Limb (tissue), 2 donors: ENCODE measurements around the gene TPRG1L.

Experiments
- DNase-seq, 2 donors: peaks; one replicate each; pipeline ENCODE4 v3.0.0-alpha.2; 2016; ENCODE audit errors: extremely low spot score in 2 of 2

The TPRG1L gene

DNA sequence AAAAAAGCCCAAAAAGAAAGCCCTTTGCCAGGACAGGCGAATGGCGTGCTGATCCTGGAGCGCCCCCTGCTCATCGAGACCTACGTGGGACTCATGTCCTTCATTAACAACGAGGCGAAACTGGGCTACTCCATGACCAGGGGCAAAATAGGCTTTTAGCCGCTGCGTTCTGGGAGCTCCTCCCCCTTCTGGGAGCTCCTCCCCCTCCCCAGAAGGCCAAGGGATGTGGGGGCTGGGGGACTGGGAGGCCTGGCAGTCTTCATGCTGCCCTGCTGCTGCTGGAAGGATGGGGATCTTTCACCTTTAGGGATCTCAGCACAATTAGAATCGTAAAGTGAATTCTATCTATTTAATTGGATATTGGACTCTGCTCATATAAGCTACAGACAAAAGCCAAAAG, 3.6 kb downstream of the TPRG1L start:
- no peak for DNase-seq

DNA sequence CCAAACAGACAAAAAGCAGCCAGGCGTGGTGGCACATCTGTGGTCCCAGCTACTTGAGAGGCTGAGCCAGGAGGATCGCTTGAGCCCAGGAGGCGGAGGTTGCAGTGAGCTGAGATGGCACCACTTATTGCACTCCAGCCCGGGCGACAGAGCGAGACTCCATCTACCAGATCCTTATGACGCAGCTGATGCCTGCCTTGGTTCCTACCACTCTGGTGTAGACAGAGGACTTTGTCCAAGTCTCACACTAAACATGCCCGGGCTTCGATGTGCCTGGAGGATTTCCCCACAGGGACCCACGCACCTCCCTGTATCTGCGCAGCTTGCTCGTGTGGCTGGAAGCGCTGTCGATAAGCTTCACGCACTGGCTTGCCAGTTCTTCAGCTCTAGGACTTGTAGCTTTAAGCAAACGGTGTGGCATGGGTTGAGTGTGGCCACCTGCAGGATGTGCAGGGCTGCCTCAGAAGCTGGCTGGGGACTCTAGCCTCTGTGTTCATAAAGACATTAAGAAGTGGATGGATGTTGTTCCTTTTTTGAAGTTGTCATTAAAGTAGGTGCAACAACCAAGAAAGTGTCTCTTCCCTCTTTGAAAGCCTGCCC, 4.8 kb downstream of the TPRG1L start:
- DNase-seq, result no peak

DNA sequence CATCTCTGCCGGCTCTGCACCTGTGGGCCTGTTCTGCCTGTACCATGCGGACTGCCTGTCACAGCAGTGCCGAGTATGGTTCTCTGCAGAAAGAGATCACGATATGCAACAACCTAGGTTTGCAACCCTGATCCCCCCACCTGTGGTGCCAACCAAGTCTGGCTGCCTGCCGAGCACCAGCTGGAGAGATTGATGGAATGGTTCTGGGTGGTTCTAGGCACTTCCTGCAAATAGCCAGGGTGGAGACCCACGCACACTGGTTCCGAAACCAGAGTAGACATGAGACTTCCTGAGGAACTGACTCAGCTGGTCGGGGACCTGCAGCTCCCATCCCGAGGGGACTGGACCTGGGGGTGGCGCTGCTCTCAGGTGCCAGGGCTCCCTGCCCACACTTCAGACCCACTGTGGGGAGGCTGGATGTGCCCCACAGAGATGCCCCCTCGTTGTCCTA, 5.4 kb downstream of the TPRG1L start:
- no peak for DNase-seq

DNA sequence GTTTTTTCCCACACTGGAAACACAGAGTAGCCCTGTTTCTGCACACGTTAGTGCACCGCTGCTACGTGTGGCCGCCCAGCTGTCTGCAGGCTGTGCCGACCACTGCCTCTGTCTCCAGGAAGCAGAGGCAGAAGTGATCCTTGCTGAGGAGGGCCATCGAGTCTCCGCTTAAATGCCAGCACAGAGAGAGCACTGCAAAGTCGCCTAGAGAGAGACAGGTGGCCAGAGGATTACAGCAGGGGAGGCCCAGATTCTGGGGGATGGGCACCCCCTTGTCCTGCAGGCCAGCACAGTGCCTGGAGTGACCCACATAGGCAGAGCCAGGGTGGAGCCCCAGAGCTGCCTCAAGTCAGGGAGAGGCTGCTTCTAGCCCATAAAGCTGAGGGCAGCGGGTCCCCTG, 6.1 kb downstream of the TPRG1L start:
- no peak for DNase-seq

DNA sequence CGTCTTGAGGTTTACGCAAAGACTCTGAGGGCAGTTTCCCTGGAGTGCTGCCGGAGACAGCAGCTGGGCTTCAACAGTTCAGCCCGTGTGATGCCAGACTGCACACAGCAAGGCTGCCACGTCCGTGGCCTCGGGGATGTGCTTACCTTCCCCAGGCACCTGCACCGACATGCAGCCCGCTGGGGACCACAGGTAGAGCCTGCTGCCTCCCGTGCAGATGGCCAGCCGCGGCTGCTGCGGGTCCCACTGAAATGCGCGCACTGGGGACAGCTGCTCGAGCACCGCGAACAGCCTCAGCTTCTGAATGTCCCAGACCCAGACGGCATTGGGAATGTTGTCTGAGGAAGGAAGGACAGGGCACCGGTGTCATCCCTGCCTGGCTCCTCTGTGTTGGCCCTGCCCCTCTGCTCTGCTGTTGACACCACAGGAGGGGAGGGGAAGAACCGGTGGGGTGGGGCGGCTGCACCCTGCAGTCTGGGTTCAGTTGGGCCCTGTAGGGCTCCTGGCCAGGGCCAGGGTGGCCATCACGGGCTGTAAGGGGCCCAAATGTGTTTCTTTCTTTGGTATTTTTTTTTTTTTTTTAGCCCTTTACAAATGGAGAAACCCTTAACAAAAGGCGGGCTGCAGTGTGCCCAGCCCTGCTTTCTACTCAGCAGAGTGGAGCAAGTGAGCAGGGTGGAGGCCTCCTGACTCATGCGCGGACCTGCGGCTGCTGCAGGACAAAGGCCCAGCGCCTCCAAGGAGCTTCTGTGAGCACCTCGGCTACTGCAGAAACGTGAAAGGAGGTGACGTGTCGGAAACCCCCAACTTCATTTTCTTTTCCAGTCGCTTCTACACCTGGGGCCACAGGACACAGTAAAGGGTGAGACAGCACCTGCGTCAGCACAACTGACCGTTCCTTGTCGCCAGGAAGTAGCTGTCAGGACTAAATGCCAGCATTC, 6.8 kb downstream of the TPRG1L start:
- no peak for DNase-seq

DNA sequence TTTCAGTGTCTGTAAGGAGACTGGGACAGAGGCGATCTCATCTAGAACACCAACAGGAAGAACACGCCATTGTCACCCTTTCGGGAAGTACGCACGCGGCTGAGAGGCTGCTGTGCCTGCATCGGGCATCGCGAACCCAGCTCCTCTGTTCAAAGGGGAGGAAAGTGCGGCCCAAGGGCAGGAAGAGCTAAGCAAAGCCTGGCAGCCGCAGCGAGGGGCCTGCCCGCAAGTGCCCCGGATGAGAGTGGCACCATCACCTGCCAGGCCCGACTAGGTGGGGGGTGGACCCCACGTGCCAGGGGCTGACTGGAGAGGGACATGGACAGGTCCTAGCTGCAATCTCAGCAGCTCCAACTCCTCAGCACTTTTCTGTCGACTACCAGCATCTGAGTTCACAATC, 7.5 kb downstream of the TPRG1L start:
- DNase-seq, result no peak

DNA sequence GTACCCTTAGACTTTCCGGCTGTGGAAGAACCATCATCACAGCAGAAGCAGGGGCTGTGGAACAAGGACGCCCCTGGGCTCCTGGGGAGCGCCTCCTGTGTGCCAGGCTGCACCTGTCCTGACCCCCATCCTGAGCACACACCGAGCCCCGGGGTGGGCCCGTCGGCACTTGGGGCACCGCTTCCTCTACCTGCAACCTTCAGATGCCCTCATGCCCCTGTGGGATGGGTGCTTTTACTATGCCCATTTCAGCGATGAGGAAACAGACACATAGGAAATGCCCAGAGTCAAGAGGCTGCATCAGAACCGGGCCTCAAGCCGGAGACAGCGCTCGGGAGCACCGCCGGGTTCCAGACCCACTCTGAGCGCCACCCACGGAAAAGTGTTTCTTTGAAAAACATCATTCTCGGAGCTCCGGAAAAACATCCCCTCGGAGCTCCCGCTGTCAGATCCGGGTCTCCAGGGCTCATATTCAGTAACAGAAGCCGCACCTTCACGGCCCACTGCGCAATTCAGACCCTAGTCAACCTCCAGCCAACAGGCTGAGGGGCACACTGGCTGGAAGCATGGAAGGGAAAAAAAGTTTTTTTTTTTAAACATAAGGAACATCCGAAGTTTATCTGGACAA, 8.0 kb downstream of the TPRG1L start:
- DNase-seq, result no peak

DNA sequence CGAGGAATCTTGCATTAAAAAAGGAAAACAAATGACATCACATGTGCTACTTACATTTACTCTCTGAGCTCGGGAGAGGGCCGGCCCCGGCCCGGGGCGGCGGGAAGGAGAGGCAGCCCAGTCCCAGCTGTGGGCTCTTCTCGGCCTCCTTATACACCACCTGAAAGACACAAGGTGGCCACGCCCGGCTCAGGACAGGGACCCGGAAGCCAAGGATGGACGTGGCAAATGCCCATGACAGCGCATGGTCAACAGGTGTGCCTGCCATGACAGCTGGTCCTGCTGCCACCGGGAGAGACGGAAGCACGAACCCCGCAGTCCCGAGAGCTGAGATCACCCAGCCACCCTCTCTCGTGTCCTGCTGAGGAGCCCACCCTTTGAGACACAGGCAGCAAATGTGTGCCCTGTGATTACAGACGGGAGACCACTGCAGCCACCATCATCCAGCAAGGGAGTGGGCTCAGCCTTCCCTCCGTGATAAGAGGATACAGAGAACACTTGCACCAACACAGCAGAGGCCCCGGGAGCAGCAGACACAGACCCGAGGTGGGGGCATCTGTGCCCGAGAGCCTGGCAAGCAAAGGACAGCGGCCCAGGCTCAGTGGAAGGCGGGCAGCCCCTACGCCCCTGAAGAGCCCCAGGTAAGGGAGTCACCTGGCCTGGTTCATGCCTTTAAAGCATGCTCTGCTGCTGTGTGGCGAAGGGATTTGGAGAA, 8.7 kb downstream of the TPRG1L start:
- no peak for DNase-seq

DNA sequence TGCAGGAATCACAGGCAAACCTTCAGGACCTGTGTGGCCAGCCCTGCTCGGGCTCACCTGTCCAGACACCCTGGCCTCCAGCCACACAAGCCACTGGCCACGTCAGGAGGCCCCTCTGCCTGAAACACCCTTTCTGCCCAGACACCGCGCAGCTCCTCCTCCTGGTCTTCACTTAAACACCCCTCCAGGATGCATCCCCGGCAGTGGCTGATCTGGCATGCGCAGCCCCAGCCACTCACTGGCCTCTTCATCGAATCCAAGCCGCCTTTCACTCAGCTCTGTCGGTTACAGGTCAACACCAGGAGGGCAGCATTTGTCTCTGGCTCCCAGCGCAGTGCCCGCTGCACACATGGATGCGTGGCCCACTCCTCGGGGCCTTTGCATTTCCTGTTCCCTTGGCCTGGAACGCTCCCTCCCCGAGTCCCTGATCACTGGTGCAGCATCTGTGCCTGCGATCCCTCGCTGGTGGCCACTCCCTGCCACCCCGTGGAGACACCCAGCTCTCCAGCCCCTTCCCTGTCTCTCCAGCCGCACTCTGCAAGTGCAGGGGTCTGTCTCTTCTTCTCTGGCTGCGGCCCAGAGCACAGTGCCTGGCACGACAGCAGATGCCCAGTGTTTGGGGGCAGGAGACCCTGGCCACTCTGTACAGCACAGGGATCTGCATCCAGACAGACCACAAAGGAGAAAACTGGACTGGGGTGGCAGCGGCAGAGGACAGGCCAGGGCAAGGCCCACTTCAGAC, 9.4 kb downstream of the TPRG1L start:
- DNase-seq, result no peak

DNA sequence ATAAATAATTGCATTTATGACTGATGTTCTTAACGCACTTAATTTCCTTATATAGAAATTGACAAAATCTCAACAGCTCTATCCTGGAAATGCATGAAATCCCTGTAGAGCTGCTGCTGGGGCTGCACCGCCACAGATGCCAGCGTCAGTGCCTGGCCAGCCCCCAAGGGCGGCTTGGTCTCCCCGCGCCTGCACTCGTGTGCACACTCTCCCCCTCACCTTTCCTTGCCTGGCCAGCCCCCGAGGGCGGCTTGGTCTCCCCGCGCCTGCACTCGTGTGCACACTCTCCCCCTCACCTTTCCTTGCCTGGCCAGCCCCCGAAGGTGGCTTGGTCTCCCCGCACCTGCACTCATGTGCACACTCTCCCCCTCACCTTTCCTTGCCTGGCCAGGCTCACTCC, 11.3 kb downstream of the TPRG1L start:
- DNase-seq, result no peak

DNA sequence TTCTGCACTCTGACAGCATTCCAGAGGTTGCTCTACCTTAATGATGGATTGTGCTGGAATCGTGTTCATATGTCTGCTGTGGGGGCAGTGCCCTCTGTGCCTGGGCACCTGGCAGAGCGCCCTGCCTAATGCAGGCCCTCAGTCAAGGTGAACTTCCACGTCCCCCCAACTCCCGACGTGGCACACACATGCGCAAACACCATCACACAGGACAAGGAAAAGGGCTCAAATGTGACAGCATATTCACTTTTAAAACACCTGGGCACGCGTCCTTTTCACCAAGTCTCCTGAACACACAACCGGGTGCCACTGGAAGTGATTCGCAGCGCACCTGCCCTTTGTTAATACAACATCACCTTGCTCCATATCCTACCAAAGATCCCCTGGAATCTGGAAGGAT, 11.7 kb downstream of the TPRG1L start:
- no peak for DNase-seq

DNA sequence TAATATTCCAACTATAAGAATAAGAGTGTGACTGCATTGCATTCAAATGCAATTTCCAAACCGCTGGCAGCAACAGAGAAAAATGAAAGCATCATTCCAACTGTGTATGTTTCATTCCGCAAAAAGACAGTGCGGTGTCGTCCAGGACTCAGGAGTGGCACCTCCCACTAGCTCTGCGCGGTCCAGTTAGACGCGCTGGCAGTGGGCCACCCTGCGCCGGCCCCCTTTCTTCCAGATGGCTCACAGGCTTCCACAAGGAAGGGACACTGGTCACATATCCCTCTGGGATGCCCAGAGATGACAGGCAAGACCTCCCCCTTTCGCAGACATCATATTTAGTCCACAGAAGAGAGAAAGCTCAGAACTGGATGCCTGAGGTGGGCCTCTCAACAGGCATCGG, 13.2 kb downstream of the TPRG1L start:
- no peak for DNase-seq

DNA sequence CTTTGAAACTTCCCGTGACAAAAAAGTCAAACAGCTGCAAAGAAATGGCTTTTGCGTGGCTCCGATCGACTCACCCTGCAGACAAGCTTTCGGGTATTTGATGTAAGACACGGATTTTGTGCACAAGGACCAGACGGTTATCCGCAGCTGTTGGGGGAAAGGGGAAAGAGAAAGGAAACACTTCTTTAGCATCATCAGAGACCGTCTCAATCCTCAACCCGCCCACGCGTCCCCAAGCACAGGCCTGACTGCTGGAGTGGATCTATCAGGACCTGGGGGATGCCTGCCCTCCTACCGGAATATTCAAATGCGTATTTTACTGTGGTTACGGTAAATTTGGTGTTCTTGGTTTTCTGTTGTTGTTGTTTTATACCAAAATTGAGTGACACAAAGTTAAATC, 13.9 kb downstream of the TPRG1L start:
- no peak for DNase-seq

DNA sequence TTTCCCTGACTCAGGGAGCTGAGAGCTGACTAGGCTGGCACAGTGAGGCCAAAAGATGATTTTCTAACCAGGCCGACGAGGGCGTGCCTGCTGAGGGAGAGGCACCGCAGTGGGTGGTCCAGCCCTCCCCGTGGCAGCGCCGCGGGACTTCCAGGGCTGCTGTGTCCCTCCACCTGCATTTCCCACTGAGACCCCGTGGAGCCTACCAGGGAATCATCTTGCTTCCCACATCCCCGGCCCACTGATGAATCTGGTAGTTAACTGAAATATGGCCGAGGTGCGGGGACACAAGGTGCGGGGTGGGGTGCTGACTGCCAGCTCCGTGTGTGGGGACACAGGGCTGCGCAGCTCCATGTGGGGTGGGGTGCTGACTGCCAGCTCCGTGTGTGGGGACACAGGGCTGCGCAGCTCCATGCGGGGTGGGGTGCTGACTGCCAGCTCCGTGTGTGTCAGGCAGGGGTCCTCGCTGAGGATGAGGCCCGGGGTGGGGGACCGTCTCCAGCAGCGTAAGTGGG, 14.6 kb downstream of the TPRG1L start:
- DNase-seq, result no peak

DNA sequence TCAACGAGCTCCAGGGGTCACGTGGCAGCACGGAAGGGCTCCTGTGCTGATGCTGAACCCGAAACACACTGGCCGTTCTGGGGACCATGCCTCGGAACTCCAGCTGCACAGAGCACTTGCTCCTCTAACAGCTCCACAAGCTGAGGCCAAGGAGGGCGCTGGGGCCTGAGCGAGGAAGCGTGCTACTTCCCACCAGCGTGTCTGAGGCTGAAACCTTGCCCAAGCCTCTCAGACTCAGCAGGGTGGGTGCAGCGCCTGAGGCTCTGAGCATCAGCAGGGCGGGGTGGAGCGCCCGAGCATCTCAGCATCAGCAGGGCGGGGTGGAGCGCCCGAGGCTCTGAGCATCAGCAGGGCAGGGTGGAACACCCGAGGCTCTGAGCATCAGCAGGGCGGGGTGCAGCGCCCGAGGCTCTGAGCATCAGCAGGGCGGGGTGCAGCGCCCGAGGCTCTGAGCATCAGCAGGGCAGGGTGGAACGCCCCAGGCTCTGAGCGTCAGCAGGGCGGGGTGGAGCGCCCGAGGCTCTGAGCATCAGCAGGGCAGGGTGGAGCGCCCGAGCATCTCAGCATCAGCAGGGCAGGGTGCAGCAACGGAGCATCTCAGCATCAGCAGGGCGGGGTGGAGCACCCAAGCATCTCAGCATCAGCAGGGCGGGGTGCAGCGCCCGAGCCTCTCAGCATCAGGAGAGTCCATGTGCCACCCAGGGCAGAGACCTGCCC, 15.5 kb downstream of the TPRG1L start:
- DNase-seq, result no peak

DNA sequence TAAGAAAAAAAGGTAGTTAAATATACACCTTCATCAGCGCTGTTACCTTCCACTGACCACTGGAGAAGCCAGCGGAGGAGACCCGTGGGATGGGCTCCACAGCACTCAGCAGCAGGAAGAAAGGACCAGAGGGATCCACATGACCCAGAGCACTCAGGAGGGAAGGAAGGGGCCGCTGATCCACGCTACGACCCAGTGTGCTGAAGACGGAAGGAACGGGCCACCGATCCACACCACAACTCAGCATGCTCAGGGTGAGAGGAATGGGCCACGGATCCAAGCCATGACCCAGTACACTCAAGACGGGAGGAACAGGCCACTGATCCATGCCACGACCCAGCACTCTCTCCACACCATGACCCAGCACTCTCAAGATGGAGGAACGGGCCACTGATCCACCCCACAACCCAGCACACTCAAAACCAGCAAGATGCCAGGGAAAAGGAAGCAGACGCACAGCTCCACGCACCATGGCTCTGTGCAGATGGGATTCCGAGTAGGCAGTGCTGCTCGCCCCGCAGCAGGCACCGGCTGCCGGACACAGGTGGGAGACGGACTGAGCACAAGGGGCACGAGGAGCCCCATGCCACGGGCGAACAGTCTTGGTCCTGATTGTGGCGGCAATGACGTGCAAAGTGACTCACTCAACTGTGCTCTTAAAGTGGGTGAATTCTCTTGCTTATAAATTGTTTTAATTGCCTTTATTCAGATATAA, 16.4 kb downstream of the TPRG1L start:
- DNase-seq, result no peak

DNA sequence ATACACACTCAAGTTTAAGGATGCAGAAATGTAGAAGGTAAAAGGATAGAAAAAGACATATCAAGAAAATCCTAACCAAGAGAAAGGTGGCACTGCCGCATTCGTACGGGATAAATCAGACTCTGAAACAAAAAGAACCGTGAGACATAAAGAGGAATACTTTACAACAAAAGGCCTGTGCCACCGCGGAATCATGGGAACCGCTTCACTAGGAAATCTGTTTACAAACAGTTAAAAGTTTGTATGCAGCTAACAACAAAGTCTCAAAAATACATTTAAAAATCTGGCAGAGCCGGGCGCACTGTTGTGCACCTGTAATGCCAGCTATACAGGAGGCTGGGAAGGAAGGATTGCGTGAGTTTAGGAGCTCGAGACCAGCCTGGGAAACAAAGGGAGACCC, 17.0 kb downstream of the TPRG1L start:
- DNase-seq, result no peak

DNA sequence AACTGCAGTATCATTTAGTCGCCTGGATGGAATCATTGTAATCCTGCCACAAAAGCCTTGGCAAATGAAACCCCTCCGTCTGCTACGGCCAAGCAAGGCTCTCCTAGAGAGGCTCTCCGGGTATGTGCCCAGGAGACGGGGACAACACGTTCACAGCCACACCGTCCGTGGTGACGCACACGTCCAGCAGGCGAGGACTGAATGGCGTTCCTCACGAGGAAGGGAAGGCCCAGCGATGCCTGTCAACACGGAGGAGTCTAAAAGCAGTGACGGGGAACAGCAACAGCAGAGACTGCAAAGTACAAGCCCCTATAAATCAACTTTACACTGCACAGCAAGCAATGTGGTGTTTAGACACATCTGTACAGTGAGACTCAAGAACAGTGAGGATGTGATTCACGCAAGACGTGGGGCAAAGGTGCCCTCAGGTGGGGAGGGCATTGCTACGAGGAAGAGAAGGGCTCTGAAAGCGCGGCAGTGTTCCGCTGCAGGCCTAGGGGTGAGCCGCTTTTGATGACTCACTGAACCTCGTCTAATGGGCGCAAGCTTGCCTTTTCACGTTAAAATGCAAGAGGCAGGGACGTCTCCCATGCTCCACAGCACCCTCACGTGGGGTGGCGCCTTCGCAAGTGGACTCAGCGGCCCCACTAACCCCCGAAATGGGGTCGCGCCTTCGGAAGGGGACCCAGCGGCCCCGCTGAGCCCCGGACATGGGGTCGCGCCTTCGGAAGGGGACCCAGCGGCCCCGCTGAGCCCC, 18.3 kb downstream of the TPRG1L start:
- DNase-seq, result no peak

DNA sequence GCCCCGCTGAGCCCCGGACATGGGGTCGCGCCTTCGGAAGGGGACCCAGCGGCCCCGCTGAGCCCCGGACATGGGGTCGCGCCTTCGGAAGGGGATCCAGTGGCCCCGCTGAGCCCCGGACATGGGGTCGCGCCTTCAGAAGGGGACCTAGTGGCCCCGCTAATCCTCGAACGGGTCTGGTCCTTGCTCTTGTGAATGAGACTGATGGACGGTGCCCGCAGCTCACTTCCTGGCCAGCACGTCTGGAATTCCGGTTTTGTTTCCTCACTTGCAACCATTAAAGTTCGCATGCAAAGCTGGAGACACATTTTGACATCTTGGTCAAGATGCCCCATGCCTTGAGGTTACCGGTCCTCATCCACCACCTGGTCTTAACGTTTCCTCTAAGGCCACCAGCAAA, 19.5 kb downstream of the TPRG1L start:
- DNase-seq, result no peak
